Measurements from ENCODE around the gene ZCCHC9. TPM values are rescaled to one million over a fixed set of nuclear protein-coding genes. Genes with fewer than 3 reads are reported as not detected.

Gene ZCCHC9
- total and polyA plus RNA-seq, 2 of the 4 experiments (the other 2 are of a cell fraction) = 20.4 to 24.6 TPM

- DNase-seq = no peak
These were observed 51.8 kb downstream of the ZCCHC9 start for GRCh38 chr5:81353189-81353588.

More at GRCh38 chr5:81353189-81353588, 51.8 kb downstream of the ZCCHC9 start:
- in situ Hi-C loops (cut with MboI; ENCODE audit: low sequenced_read_pairs) (no loop called here), intact Hi-C loops (cut with micrococcal nuclease) (no loop called here), dilution Hi-C loops (cut with HindIII; ENCODE audit: low sequenced_read_pairs, unreplicated experiment) (no loop called here)
- H2AK5ac ChIP-seq (ENCODE audit: low read depth, low read length) = no peak overlapping the region
- H3K36me3 ChIP-seq (ENCODE audit: control insufficient read depth, insufficient read depth, low read length) = no peaks in the 10 kb centered on the region
- no peak overlapping the region for H2BK120ac ChIP-seq (ENCODE audit: low read depth, low read length)
- no peak overlapping the region for H3K27ac ChIP-seq (ENCODE audit: insufficient read depth, low read length)
- no peak overlapping the region for H2BK5ac ChIP-seq (ENCODE audit: low read depth, low read length, poor library complexity, severe bottlenecking)
- H3K9me1 ChIP-seq (ENCODE audit: insufficient read depth, low read length) = no peaks in the 10 kb centered on the region
- no peak overlapping the region for H3K4me2 ChIP-seq (ENCODE audit: low read depth, low read length)
- peaks cover 3% of the 10 kb centered on the region for H3K27me3 ChIP-seq (ENCODE audit: control insufficient read depth, insufficient read depth, low read length)
- no peak overlapping the region for H2BK15ac ChIP-seq (ENCODE audit: low read depth, low read length)
- ATAC-seq (ENCODE audit: low read depth) = no peak
- WGBS, 2 experiments (ENCODE audit: extremely low coverage in 2 of 2, insufficient read length in 1 of 2) = no CpG with 5 or more reads among the region's 5 CpGs
- H4K91ac ChIP-seq (ENCODE audit: insufficient read depth, low read depth, low read length) = no peak overlapping the region
- no peak overlapping the region for H2BK20ac ChIP-seq (ENCODE audit: low read depth, low read length)
- TF ChIP-seq SMC3 (IDR thresholded peaks at IDR 0.05; ENCODE audit: low read depth, low read length) (no peak), ELK1 (IDR thresholded peaks at IDR 0.05; ENCODE audit: borderline replicate concordance, low read depth, low read length) (no peak), RAD21 (IDR thresholded peaks at IDR 0.05; ENCODE audit: low read length) (no peak), FOS (IDR thresholded peaks at IDR 0.05; ENCODE audit: low read depth, low read length) (no peak), MAZ (IDR thresholded peaks at IDR 0.05; ENCODE audit: borderline replicate concordance, low read depth, low read length) (no peak), CTCF (conservative IDR thresholded peaks at IDR 0.05; ENCODE audit: low read depth, low read length) (no peak)
- ChIA-PET CTCF (no interaction called here), POLR2A (ENCODE audit: unreplicated experiment) (no interaction called here)
- H2AK9ac ChIP-seq (replicated peaks; ENCODE audit: low read depth, low read length, poor library complexity) = no peak overlapping the region
- H3K4me3 ChIP-seq (ENCODE audit: insufficient read depth, low read depth, low read length) = no peak overlapping the region
- no peak overlapping the region for H4K8ac ChIP-seq (ENCODE audit: low read depth in 2 of 2, low read length in 2 of 2)
- H3K4ac ChIP-seq (ENCODE audit: low read depth, low read length) = no peak overlapping the region
- H3K9me3 ChIP-seq (ENCODE audit: control insufficient read depth, insufficient read depth, low read length) = no peaks in the 10 kb centered on the region
- H3K79me1 ChIP-seq (ENCODE audit: low read depth in 1 of 2, low read length in 2 of 2) = no peaks in the 10 kb centered on the region
- no TSS peak for BruUV-seq (replicated peaks)
- H4K5ac ChIP-seq (ENCODE audit: low read depth, low read length) = no peak overlapping the region
- H3K4me1 ChIP-seq (ENCODE audit: control insufficient read depth, insufficient read depth, low read length) = no peaks in the 10 kb centered on the region; the same call in 1 of the 2 replicates
- no peak overlapping the region for H3K14ac ChIP-seq (replicated peaks; ENCODE audit: low read depth, low read length)
- no peaks in the 10 kb centered on the region for H4K20me1 ChIP-seq (ENCODE audit: insufficient read depth, low read length)
- H3K18ac ChIP-seq (ENCODE audit: low read depth, low read length) = no peak overlapping the region
- no peak overlapping the region for H2AFZ ChIP-seq (replicated peaks; ENCODE audit: low read length, poor library complexity)
- no peak overlapping the region for H3K9ac ChIP-seq (ENCODE audit: low read depth, low read length)
- no peak overlapping the region for H3K56ac ChIP-seq (ENCODE audit: extremely low read depth, insufficient read depth, low read length)
- H3K23ac ChIP-seq (ENCODE audit: low read depth, low read length) = no peak overlapping the region

Measured in IMR-90 (cell line).